Thoracic aorta (tissue), 2 donors: ENCODE measurements around the gene DGKZ. TPM values are rescaled to one million over a fixed set of nuclear protein-coding genes. Genes with fewer than 3 reads are reported as not detected.

ENCODE experiments used
- ATAC-seq: fragments of 150-250 bp; one replicate; pipeline ENCODE4 v1.8.0; 2017; ENCODE audit warnings: low read depth; ENCODE audit not compliant: insufficient number of reproducible peaks, low FRiP score
- DNase-seq: peaks from one replicate; pipeline ENCODE4 v3.0.0-alpha.2; 2020; ENCODE audit warnings: low spot score
- H3K27ac ChIP-seq, 2 donors: fragments of 200-600 bp; sonication (generic); 1 replicate in 1 of 2; 2 replicates in 1 of 2; pipeline ENCODE4 v1.5.1; 2016; ENCODE audit warnings: mild to moderate bottlenecking in 2 of 2, moderate library complexity in 2 of 2
- H3K27me3 ChIP-seq: fragments of 200-600 bp; sonication (generic); replicated peaks from 2 replicates; pipeline ENCODE4 v1.6.0; 2016; ENCODE audit warnings: mild to moderate bottlenecking; ENCODE audit not compliant: insufficient read depth
- H3K36me3 ChIP-seq: fragments of 200-600 bp; sonication (generic); one replicate; pipeline ENCODE4 v1.5.1; 2016
- H3K4me1 ChIP-seq, 2 donors: fragments of 200-600 bp; sonication (generic); 1 replicate in 1 of 2; 2 replicates in 1 of 2; pipeline versions ENCODE4 v1.5.1 to v1.6.0; 2016; ENCODE audit warnings: low read depth in 2 of 2, mild to moderate bottlenecking in 1 of 2; ENCODE audit not compliant: control insufficient read depth in 1 of 2
- H3K4me3 ChIP-seq: fragments of 200-600 bp; sonication (generic); 2 replicates; pipeline ENCODE4 v1.5.1; 2016; ENCODE audit warnings: mild to moderate bottlenecking
- H3K9me3 ChIP-seq: fragments of 200-600 bp; sonication (generic); 2 replicates; pipeline ENCODE4 v1.5.1; 2016
- total RNA-seq, 2 donors: library from RNA; depleted of rRNA; stranded (reverse); fragments of >200 nt; gene quantifications; one replicate each; pipeline versions ENCODE4 v1.1.0 to v1.2.3, GENCODE V29; 2016
- TF ChIP-seq, protein P1 (sequence below): fragments of 200-600 bp; sonication (generic); IDR thresholded peaks from one replicate; pipeline ENCODE4 v1.5.1; 2019; ENCODE audit warnings: antibody characterized with exemption

The DGKZ gene
- total RNA-seq, 2 donors from 2014 or later: 40.6 to 68.2 TPM

DNA sequence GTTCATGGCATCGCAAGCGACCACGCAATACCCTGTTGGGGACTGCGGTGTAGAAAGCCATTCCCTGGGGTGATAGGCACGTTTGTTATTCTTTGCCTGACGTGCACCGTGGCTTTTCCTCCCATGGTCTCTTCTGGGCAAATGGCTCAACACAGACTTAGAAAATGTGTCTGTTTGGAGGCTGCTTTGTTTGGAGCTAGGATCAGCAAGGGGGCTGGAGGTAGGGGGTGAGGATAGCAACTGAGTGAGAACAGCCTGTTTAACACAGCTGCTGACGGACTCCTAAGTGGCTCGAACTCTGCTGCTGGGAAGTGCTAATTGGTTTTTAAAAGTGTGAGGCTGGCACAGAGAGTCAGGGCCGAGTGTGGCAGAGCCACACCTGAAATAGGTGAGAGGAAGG, 60.4 kb downstream of the DGKZ start:
- DNase-seq (no peak), ATAC-seq (no peak)
- TF ChIP-seq, protein P1, sequence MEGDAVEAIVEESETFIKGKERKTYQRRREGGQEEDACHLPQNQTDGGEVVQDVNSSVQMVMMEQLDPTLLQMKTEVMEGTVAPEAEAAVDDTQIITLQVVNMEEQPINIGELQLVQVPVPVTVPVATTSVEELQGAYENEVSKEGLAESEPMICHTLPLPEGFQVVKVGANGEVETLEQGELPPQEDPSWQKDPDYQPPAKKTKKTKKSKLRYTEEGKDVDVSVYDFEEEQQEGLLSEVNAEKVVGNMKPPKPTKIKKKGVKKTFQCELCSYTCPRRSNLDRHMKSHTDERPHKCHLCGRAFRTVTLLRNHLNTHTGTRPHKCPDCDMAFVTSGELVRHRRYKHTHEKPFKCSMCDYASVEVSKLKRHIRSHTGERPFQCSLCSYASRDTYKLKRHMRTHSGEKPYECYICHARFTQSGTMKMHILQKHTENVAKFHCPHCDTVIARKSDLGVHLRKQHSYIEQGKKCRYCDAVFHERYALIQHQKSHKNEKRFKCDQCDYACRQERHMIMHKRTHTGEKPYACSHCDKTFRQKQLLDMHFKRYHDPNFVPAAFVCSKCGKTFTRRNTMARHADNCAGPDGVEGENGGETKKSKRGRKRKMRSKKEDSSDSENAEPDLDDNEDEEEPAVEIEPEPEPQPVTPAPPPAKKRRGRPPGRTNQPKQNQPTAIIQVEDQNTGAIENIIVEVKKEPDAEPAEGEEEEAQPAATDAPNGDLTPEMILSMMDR: no peak
- H3K4me3 ChIP-seq: no peak overlapping the region
- no peak overlapping the region for H3K27ac ChIP-seq
- H3K27me3 ChIP-seq: no peaks in the 10 kb centered on the region
- no peaks in the 10 kb centered on the region for H3K9me3 ChIP-seq
- H3K4me1 ChIP-seq: peaks cover 0 to 6% of the 10 kb centered on the region in 2 donors
- H3K36me3 ChIP-seq: peaks cover 40% of the 10 kb centered on the region

DNA sequence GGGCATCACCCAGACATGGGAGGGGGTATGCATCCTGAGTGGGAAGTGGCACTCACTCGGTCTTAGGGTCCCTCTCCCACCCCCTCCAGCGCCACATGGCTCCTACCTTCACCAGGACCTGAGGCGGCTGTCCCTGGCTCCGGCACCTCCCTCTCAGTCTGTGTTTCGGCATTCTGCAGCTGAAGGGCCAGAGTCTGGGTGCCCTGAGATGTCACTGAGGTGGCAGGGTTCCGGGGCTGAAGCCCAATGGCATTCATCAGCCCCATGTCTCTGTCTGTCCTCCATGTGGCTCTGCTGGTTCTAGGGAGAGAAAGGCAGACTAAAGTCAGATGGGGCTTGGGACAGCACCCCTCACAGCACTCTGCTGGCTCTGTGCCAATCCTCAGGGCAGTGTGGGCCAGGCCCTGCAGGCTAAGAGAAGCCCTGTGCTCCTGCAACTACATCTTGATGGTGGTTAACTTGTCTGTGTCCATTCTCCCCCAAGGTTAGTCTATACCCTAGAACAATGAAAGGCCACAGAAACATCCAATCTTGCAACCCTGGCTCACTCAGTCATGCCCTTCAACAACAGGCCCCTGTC, 61.2 kb downstream of the DGKZ start:
- ATAC-seq (no peak), DNase-seq (no peak)
- Histone ChIP-seq H3K27ac (no peak overlapping the region), H3K9me3 (no peaks in the 10 kb centered on the region), H3K4me3 (no peak overlapping the region), H3K27me3 (no peaks in the 10 kb centered on the region), H3K4me1 (peaks cover 0 to 6% of the 10 kb centered on the region in 2 donors), H3K36me3 (peaks cover 44% of the 10 kb centered on the region)
- TF ChIP-seq, protein P1: no peak

DNA sequence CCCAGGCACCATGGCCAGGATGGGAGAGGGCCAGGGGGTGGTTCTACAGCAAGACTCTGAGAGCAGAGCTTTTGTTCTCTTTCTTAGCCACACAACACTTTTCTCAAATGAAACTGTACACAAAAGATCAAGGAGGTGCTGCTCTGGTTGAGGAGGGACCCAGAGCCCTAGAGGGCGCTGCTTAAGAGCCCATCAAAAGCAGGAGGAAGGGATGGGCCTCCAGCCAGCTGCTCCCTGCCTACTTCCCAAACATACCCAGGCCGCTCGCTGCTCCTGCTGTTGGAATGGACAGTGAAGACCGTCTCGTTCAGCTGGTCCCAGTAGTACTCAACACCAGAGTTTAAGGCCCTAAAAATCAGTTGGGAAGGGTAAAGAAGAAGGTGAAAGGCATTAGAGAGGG, 62.8 kb downstream of the DGKZ start:
- no peak overlapping the region for H3K4me3 ChIP-seq
- no peaks in the 10 kb centered on the region for H3K27me3 ChIP-seq
- ATAC-seq: no peak
- H3K9me3 ChIP-seq: no peaks in the 10 kb centered on the region
- DNase-seq: no peak
- TF ChIP-seq, protein P1: no peak
- H3K36me3 ChIP-seq: peaks cover 57% of the 10 kb centered on the region
- no peak overlapping the region for H3K27ac ChIP-seq
- H3K4me1 ChIP-seq: peaks cover 0 to 4% of the 10 kb centered on the region in 2 donors

DNA sequence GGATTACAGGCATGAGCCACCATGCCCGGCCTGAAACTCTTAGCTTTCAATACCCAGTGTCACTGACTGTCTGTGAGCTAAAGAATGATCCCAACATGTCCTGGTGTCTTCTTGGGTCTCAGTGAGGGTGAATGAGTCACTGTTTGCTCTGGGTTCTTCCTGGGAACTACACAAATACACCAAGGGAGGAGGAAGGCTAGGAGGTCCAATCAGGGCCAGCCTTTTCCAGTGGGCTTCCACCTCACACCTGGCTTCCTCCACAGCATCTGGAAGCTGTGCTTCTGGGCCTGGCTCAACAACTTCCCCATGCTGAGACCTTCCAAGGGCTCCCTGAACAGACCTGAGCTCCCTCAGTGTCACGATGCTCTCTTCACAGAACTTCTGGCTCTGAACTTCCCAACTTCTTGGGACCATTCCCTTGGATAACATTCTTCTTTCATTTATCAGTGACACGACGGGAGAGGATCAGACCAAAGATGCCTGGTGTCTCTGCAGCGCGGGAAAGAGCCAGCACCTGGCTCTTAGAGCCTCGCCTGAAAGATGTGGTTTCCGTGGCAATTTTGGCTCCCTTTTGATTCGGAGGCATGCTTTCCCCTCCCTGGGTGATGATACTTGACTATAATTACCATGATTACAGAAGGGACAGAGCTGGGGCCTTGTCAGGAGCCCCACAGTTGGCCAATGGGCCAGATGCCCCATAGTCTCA, 66.7 kb downstream of the DGKZ start:
- DNase-seq: no peak
- peaks cover 59% of the 10 kb centered on the region for H3K36me3 ChIP-seq

DNA sequence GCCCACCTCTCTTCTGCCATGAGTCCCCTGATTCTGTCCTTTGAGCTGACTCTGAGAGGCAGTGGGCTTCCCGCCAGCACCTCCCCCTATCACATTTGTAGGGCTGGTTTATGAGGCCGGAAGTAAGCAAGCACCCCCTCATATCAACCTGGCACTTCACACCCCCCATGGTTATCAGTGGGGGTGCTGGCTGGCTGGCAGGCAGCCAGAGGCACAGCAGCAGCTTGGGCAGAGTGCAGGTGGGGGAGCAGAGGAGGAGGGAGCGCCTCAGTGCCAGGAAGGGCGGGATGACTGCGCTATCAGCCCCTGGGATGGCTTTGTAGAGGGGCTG, 67.2 kb downstream of the DGKZ start:
- Histone ChIP-seq H3K36me3 (peaks cover 54% of the 10 kb centered on the region), H3K9me3 (no peaks in the 10 kb centered on the region), H3K27me3 (no peaks in the 10 kb centered on the region), H3K4me3 (no peak overlapping the region), H3K27ac (no peak overlapping the region), H3K4me1 (no peaks in the 10 kb centered on the region)
- DNase-seq: no peak
- ATAC-seq: no peak
- TF ChIP-seq, protein P1: no peak

More for the DNA sequence above, 66.7 kb downstream of the DGKZ start:
- Histone ChIP-seq H3K4me3 (no peak overlapping the region), H3K27me3 (no peaks in the 10 kb centered on the region), H3K27ac (no peak overlapping the region), H3K4me1 (no peaks in the 10 kb centered on the region), H3K9me3 (no peaks in the 10 kb centered on the region)
- ATAC-seq: no peak
- TF ChIP-seq, protein P1: no peak
